Subcutaneous abdominal adipose tissue (tissue), 5 donors: Measurements from ENCODE around the gene STX2.

Experiments used
- H3K27ac ChIP-seq: one replicate; pipeline ENCODE4 v1.7.0; 2013; ENCODE audit warnings: low read depth, mild to moderate bottlenecking, inconsistent platforms, low read length, moderate library complexity
- H3K27me3 ChIP-seq, 5 donors: one replicate each; pipeline ENCODE4 v1.7.0; 2013; ENCODE audit warnings: low read length in 5 of 5, inconsistent platforms in 1 of 5; ENCODE audit not compliant: control insufficient read depth in 5 of 5, insufficient read depth in 4 of 5
- H3K36me3 ChIP-seq, 5 donors: one replicate each; pipeline ENCODE4 v1.7.0; 2013; ENCODE audit warnings: low read length in 5 of 5; ENCODE audit not compliant: control insufficient read depth in 5 of 5, insufficient read depth in 5 of 5
- H3K4me1 ChIP-seq, 5 donors: one replicate each; pipeline ENCODE4 v1.7.0; 2013; ENCODE audit warnings: low read length in 5 of 5, mild to moderate bottlenecking in 3 of 5, moderate library complexity in 1 of 5; ENCODE audit not compliant: control insufficient read depth in 5 of 5, insufficient read depth in 5 of 5
- H3K4me3 ChIP-seq, 5 donors: one replicate each; pipeline ENCODE4 v1.7.0; 2013; ENCODE audit warnings: low read length in 5 of 5, low read depth in 1 of 5
- H3K9ac ChIP-seq, 5 donors: one replicate each; pipeline ENCODE4 v1.7.0; 2013; ENCODE audit warnings: low read length in 5 of 5, mild to moderate bottlenecking in 4 of 5, moderate library complexity in 3 of 5
- H3K9me3 ChIP-seq, 5 donors: one replicate each; pipeline ENCODE4 v1.7.0; 2013; ENCODE audit warnings: low read length in 5 of 5; ENCODE audit not compliant: control insufficient read depth in 5 of 5
- donor health status: healthy.
- donor health status: healthy.
- donor health status: healthy.
- donor health status: healthy.
- donor health status: healthy.

Gene STX2

DNA sequence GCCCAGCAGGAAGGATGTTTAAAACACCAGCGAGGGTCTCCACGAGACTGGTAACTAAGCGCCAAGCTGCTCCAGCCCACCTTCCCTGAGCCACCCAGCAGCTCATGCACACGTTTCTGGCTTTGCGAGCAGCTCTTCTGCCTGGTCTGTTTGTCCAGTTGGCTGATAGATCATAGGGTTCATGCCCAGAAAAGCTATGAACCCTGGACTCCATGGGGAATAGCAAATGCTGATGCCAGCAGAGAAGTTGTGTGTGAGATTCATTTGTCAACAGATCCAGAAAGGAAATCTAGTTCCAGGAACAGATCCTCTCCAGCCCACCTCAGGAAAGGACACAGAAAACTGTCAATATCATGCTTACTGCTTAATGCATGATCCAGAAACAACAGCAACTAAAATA is 94.8 kb downstream of the STX2 start:
- Histone ChIP-seq H3K27me3 (peaks cover 0 to 4% (median under 1%) of the 10 kb centered on the region in 5 donors), H3K36me3 (no peaks in the 10 kb centered on the region), H3K9ac (no peak overlapping the region), H3K27ac (no peak overlapping the region), H3K4me1 (peaks cover 4 to 22% (median 17%) of the 10 kb centered on the region in 5 donors), H3K9me3 (peaks cover 0 to 4% (median 0%) of the 10 kb centered on the region in 5 donors), H3K4me3 (no peak overlapping the region)

DNA sequence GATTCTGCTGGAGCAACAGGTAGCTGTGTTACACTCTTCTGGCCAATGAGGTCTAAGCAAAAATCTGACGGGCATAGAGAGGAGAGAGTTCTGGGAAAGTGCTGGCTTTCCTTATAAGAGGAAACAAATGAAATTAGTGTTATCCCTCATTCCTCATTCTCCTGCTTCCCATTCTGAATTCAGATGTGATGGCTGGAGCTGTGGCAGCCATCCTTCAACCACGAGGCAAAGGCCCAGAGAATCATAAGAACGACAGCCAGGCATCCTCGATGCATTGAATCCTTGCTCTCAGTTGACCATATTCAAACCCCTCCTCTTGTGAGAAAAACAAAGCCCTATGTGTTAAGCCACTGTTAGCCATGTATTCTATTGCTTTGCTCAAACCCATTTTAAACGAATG is 95.4 kb downstream of the STX2 start:
- no peak overlapping the region for H3K9ac ChIP-seq
- no peak overlapping the region for H3K27ac ChIP-seq
- H3K4me3 ChIP-seq: no peak overlapping the region
- no peaks in the 10 kb centered on the region for H3K36me3 ChIP-seq
- H3K4me1 ChIP-seq: peaks cover 4 to 22% (median 17%) of the 10 kb centered on the region in 5 donors
- H3K27me3 ChIP-seq: peaks cover 0 to 4% (median 3%) of the 10 kb centered on the region in 5 donors
- peaks cover 0 to 6% (median 0%) of the 10 kb centered on the region in 5 donors for H3K9me3 ChIP-seq

DNA sequence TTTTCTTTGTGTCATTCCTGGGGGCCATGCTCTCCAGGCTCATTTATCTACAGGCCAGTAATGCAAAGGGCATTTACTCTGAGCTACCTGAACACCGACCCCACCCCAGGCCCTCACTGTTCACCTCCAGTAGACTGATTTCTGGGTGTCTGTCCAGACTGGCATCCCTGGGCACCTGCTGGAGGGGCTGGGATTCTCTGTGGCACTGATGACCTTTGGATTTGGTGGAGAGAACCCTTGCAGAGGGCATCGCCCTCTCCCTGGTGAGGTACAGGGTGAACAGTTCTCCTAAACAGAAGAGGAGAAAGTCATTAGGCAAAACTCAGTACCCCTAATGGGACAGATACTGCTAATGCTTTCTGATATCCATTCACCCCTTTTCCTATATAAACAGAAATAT is 95.9 kb downstream of the STX2 start:
- no peak overlapping the region for H3K27ac ChIP-seq
- peaks cover 4 to 21% (median 16%) of the 10 kb centered on the region in 5 donors for H3K4me1 ChIP-seq
- H3K4me3 ChIP-seq: no peak overlapping the region
- H3K27me3 ChIP-seq: peaks cover 0 to 6% (median 3%) of the 10 kb centered on the region in 5 donors
- no peak overlapping the region for H3K9ac ChIP-seq
- H3K9me3 ChIP-seq: peaks cover 0 to 9% (median 0%) of the 10 kb centered on the region in 5 donors
- no peaks in the 10 kb centered on the region for H3K36me3 ChIP-seq

DNA sequence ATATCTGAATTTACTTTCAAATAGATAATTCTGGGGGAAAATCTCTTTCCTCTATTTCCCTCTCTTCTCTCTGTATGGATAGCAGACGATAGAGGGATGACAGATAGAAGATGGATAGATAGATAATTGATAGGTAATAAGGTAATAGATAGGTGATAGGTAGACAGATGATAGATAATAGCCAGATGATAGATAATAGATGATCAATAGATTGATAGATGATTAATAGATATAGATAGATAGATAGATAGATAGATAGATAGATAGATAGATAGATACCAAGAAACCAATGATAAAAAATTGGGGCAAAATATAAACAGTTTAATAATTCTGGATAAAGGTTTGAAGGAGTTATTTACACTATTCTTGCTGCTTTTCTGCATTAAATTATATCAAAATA is 96.3 kb downstream of the STX2 start:
- Histone ChIP-seq H3K9ac (no peak overlapping the region), H3K27ac (no peak overlapping the region), H3K4me3 (no peak overlapping the region), H3K27me3 (peaks cover 0 to 6% (median 4%) of the 10 kb centered on the region in 5 donors), H3K36me3 (no peaks in the 10 kb centered on the region), H3K4me1 (peaks cover under 1 to 17% (median 11%) of the 10 kb centered on the region in 5 donors), H3K9me3 (peaks cover 0 to 9% (median 0%) of the 10 kb centered on the region in 5 donors)

DNA sequence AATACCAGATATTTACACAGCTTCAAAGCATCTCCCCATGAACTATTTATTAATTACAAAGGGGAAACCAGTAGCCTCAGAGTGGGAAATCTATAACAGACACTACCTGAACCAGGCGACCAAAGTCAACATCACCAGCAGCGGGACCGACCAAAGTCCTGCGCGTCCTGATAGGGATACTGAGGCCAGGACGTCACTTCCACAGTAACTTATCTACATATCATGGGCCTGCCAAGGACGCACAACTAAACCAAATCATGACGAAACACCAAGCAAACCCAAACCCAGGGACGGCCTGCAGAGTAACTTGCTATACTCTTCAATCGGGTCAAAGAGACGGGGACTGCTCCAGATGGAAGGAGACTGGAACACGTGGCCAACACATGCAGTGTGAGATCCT is 96.9 kb downstream of the STX2 start:
- H3K27me3 ChIP-seq: peaks cover 1 to 8% (median 5%) of the 10 kb centered on the region in 5 donors
- H3K27ac ChIP-seq: no peak overlapping the region
- peaks cover 0 to 14% (median 9%) of the 10 kb centered on the region in 5 donors for H3K4me1 ChIP-seq
- H3K9ac ChIP-seq: no peak overlapping the region
- H3K9me3 ChIP-seq: peaks cover 0 to 9% (median 0%) of the 10 kb centered on the region in 5 donors
- H3K4me3 ChIP-seq: no peak overlapping the region
- no peaks in the 10 kb centered on the region for H3K36me3 ChIP-seq
